IMR-90 (cell line): ENCODE results near the gene SLC39A11. TPM values are rescaled to one million over a fixed set of nuclear protein-coding genes. Genes with fewer than 3 reads are reported as not detected.

ENCODE experiments used
- ATAC-seq: fragments of 200-7000 bp; cut with Tn5 transposase; 2 replicates; pipeline ENCODE4 v1.9.1; 2020; ENCODE audit warnings: low read depth, mild to moderate bottlenecking, moderate library complexity
- BruUV-seq: library from RNA; stranded (reverse); fragments of 400-500 nt; replicated peaks from 2 replicates; lab custom pipeline; 2021; lab: Mats Ljungman, UMichigan
- CTCF ChIA-PET: fragments of 300-600 bp; formaldehyde crosslinking; extraction: SDS; loops from one replicate; lab custom pipeline; 2021; ENCODE audit warnings: antibody characterized with exemption; lab: Yijun Ruan, JAX
- POLR2A ChIA-PET: fragments of 300-600 bp; sonication (Branson Sonifier 250); formaldehyde crosslinking; loops from one replicate; lab custom pipeline; 2022; ENCODE audit warnings: antibody characterized with exemption; ENCODE audit not compliant: unreplicated experiment; lab: Charles Lee
- DNase-seq: peaks from one replicate; pipeline ENCODE4 v3.0.0; 2013
- H2AFZ ChIP-seq: replicated peaks from 2 replicates; pipeline ENCODE3; 2013; ENCODE audit warnings: low read length, mild to moderate bottlenecking; ENCODE audit not compliant: poor library complexity
- H2AK5ac ChIP-seq: 2 replicates; pipeline ENCODE4 v1.6.1; 2013; ENCODE audit warnings: low read depth, low read length, inconsistent platforms
- H2AK9ac ChIP-seq: replicated peaks from 2 replicates; pipeline ENCODE3; 2013; ENCODE audit warnings: mild to moderate bottlenecking, low read depth, low read length, moderate library complexity; ENCODE audit not compliant: poor library complexity
- H2BK120ac ChIP-seq: 2 replicates; pipeline ENCODE4 v1.6.1; 2013; ENCODE audit warnings: low read depth, low read length, inconsistent platforms
- H2BK15ac ChIP-seq: 3 replicates; pipeline ENCODE4 v1.6.1; 2013; ENCODE audit warnings: low read depth, low read length, inconsistent platforms
- H2BK20ac ChIP-seq: 2 replicates; pipeline ENCODE4 v1.6.1; 2013; ENCODE audit warnings: low read depth, mild to moderate bottlenecking, inconsistent platforms, low read length, moderate library complexity
- H2BK5ac ChIP-seq: 2 replicates; pipeline ENCODE4 v1.6.1; 2013; ENCODE audit warnings: mild to moderate bottlenecking, low read depth, low read length, inconsistent platforms; ENCODE audit not compliant: poor library complexity, severe bottlenecking
- H3K14ac ChIP-seq: replicated peaks from 2 replicates; pipeline ENCODE4 v1.6.1; 2013; ENCODE audit warnings: low read depth, low read length, inconsistent platforms
- H3K18ac ChIP-seq: 2 replicates; pipeline ENCODE4 v1.6.1; 2013; ENCODE audit warnings: low read depth, low read length, control low read depth
- H3K23ac ChIP-seq: 2 replicates; pipeline ENCODE4 v1.6.1; 2013; ENCODE audit warnings: low read depth, low read length, inconsistent platforms
- H3K27ac ChIP-seq: 2 replicates; pipeline ENCODE4 v1.5.1; 2013; ENCODE audit warnings: mild to moderate bottlenecking, control low read depth, low read length; ENCODE audit not compliant: insufficient read depth
- H3K27me3 ChIP-seq: 2 replicates; pipeline ENCODE4 v1.6.1; 2013; ENCODE audit warnings: low read length; ENCODE audit not compliant: control insufficient read depth, insufficient read depth
- H3K36me3 ChIP-seq: 2 replicates; pipeline ENCODE4 v1.6.1; 2013; ENCODE audit warnings: low read length, mixed read lengths; ENCODE audit not compliant: control insufficient read depth, insufficient read depth
- H3K4ac ChIP-seq: 2 replicates; pipeline ENCODE4 v1.6.1; 2013; ENCODE audit warnings: low read depth, low read length, inconsistent platforms
- H3K4me1 ChIP-seq: 2 replicates; pipeline ENCODE4 v1.6.1; 2013; ENCODE audit warnings: low read length, mixed read lengths; ENCODE audit not compliant: control insufficient read depth, insufficient read depth
- H3K4me2 ChIP-seq: 2 replicates; pipeline ENCODE4 v1.6.1; 2013; ENCODE audit warnings: low read depth, mild to moderate bottlenecking, control low read depth, low read length, moderate library complexity
- H3K4me3 ChIP-seq: 2 replicates; pipeline ENCODE4 v1.5.1; 2013; ENCODE audit warnings: low read depth, mild to moderate bottlenecking, control low read depth, low read length, moderate library complexity; ENCODE audit not compliant: insufficient read depth
- H3K56ac ChIP-seq: 2 replicates; pipeline ENCODE4 v1.6.1; 2013; ENCODE audit warnings: low read length, inconsistent platforms; ENCODE audit not compliant: insufficient read depth; ENCODE audit errors: extremely low read depth
- H3K79me1 ChIP-seq, 2 experiments: 2 replicates each; pipeline ENCODE4 v1.6.1; 2013; ENCODE audit warnings: low read length in 2 of 2, inconsistent platforms in 1 of 2, low read depth in 1 of 2
- H3K9ac ChIP-seq: 2 replicates; pipeline ENCODE4 v1.6.1; 2013; ENCODE audit warnings: low read depth, low read length, control low read depth
- H3K9me1 ChIP-seq: 2 replicates; pipeline ENCODE4 v1.6.1; 2013; ENCODE audit warnings: low read length, inconsistent platforms; ENCODE audit not compliant: insufficient read depth
- H3K9me3 ChIP-seq: 2 replicates; pipeline ENCODE4 v1.6.1; 2013; ENCODE audit warnings: low read length; ENCODE audit not compliant: control insufficient read depth, insufficient read depth
- H4K20me1 ChIP-seq: 2 replicates; pipeline ENCODE4 v1.6.1; 2013; ENCODE audit warnings: low read length, inconsistent platforms; ENCODE audit not compliant: insufficient read depth
- H4K5ac ChIP-seq: 2 replicates; pipeline ENCODE4 v1.6.1; 2013; ENCODE audit warnings: mild to moderate bottlenecking, low read depth, low read length, control low read depth
- H4K8ac ChIP-seq, 2 experiments: 2 replicates each; pipeline ENCODE4 v1.6.1; 2013; ENCODE audit warnings: low read depth in 2 of 2, low read length in 2 of 2, control low read depth in 1 of 2, inconsistent platforms in 1 of 2
- H4K91ac ChIP-seq: 2 replicates; pipeline ENCODE4 v1.6.1; 2013; ENCODE audit warnings: low read depth, low read length, inconsistent platforms; ENCODE audit not compliant: insufficient read depth
- BHLHE40 ChIP-seq: fragments of 150-350 bp; IDR thresholded peaks from 2 replicates; pipeline ENCODE4 v1.6.1; 2016; ENCODE audit warnings: mild to moderate bottlenecking, low read depth, low read length
- CEBPB ChIP-seq: IDR thresholded peaks from 2 replicates; pipeline ENCODE4 v1.6.1; 2012; ENCODE audit warnings: low read depth, low read length, improper control_type of control experiment
- CHD1 ChIP-seq: IDR thresholded peaks from 2 replicates; pipeline ENCODE4 v1.6.1; 2012; ENCODE audit warnings: low read depth, low read length, improper control_type of control experiment
- MAFK ChIP-seq: IDR thresholded peaks from 2 replicates; pipeline ENCODE4 v1.6.1; 2012; ENCODE audit warnings: low read depth, low read length, improper control_type of control experiment
- MAZ ChIP-seq: IDR thresholded peaks from 2 replicates; pipeline ENCODE4 v1.6.1; 2012; ENCODE audit warnings: low read depth, mild to moderate bottlenecking, low read length, improper control_type of control experiment, moderate library complexity, borderline replicate concordance
- NFE2L2 ChIP-seq: fragments of 150-350 bp; IDR thresholded peaks from 2 replicates; pipeline ENCODE4 v1.6.1; 2016; ENCODE audit warnings: low read depth, mild to moderate bottlenecking, low read length
- WGBS, 2 experiments: methylation state at CpG; one replicate each; pipeline versions ENCODE4 v1.1.5 to v1.1.7; 2013; ENCODE audit warnings: missing lambda C conversion rate in 2 of 2; ENCODE audit not compliant: insufficient read length in 1 of 2; ENCODE audit errors: extremely low coverage in 2 of 2; 5-methylcytosine and 5-hydroxymethylcytosine counted together
- dilution Hi-C: fragments of 300-500 bp; cut with HindIII; formaldehyde crosslinking; loops from one replicate; pipeline ENCODE4 v1.14.3; 2018; ENCODE audit warnings: low sequenced_read_pairs; ENCODE audit not compliant: unreplicated experiment
- in situ Hi-C: fragments of 300-500 bp; cut with MboI; formaldehyde crosslinking; loops from 3 replicates; pipeline ENCODE4 v1.14.3; 2019; ENCODE audit warnings: low sequenced_read_pairs, inconsistent platforms, mixed read lengths
- intact Hi-C: fragments of 100-400 bp; cut with micrococcal nuclease; formaldehyde crosslinking; loops from 2 replicates; pipeline ENCODE4 v1.10.0; 2022
- polyA plus RNA-seq, 3 experiments: library from polyadenylated mRNA; depleted of rRNA; stranded (reverse); fragments of >200 nt; gene quantifications; 2 replicates each; pipeline ENCODE4 v1.2.3, GENCODE V29; 2012; ENCODE audit warnings: low replicate concordance in 1 of 3
- total RNA-seq: library from RNA; depleted of rRNA; stranded (reverse); fragments of >200 nt; gene quantifications from 2 replicates; pipeline ENCODE4 v1.2.3, GENCODE V29; 2012
- TF ChIP-seq, protein P1 (sequence below): fragments of 150-350 bp; IDR thresholded peaks from 2 replicates; pipeline ENCODE4 v1.6.1; 2016; ENCODE audit warnings: low read depth, mild to moderate bottlenecking, low read length, moderate library complexity, borderline replicate concordance

SLC39A11 gene
- total and polyA plus RNA-seq, 2 of the 4 experiments (the other 2 are of a cell fraction), result 8.8 to 14.3 TPM

DNA sequence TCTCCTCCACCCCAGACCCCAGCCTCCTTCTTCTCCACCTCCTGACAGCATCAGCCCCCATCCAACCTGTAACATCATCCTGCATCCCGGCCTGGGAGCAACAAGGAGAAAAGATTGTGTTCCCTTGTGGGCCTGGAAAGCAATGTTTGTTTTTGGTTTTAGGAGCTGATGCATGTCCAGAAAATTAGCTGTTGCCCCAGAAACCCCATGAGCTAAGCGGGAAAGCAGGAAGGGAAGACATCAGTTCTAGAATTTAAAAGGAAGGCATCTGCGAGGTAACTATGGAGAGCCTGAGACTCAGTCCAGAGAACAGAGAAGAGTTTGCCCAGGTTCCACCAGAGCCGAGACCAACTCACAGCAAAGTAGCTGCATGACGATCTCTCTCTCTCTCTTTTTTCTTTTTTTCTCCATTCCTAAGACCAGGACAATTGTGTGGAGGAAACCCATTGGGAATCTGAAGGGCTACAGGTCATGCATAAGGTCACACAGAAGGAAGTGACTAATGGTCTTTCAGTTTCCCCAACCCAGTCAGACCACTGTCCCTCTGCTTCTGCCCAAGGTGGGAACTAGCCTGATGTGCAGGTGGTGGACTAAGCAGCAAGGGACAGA is 124.4 kb downstream of the SLC39A11 start:
- no CpG with 5 or more reads among the region's 5 CpGs for WGBS, 2 experiments
- no peak overlapping the region for H4K91ac ChIP-seq
- no peak overlapping the region for H4K5ac ChIP-seq
- H2BK120ac ChIP-seq, result no peak overlapping the region
- H3K4ac ChIP-seq, result no peak overlapping the region
- in situ Hi-C loops, result no loop called here
- DNase-seq (peak; percentile 10), ATAC-seq (no peak; the same call in 1 of the 2 replicates)
- H3K27ac ChIP-seq, result no peak overlapping the region
- H3K4me1 ChIP-seq, result peaks cover 2% of the 10 kb centered on the region; the same call in 1 of the 2 replicates
- H3K23ac ChIP-seq, result peak overlapping the region; percentile 45; the same call in 1 of the 2 replicates
- TF ChIP-seq CHD1, result no peak
- no peak for TF ChIP-seq BHLHE40
- no peak for TF ChIP-seq CEBPB
- TF ChIP-seq MAZ, result no peak
- no peak for TF ChIP-seq MAFK
- TF ChIP-seq, protein P1, sequence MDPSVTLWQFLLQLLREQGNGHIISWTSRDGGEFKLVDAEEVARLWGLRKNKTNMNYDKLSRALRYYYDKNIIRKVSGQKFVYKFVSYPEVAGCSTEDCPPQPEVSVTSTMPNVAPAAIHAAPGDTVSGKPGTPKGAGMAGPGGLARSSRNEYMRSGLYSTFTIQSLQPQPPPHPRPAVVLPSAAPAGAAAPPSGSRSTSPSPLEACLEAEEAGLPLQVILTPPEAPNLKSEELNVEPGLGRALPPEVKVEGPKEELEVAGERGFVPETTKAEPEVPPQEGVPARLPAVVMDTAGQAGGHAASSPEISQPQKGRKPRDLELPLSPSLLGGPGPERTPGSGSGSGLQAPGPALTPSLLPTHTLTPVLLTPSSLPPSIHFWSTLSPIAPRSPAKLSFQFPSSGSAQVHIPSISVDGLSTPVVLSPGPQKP, result no peak
- no peak for TF ChIP-seq NFE2L2
- no peak overlapping the region for H4K8ac ChIP-seq
- no peaks in the 10 kb centered on the region for H3K27me3 ChIP-seq
- no peak overlapping the region for H3K9ac ChIP-seq
- no peaks in the 10 kb centered on the region for H4K20me1 ChIP-seq
- H2AFZ ChIP-seq, result no peak overlapping the region
- H2BK20ac ChIP-seq, result no peak overlapping the region
- dilution Hi-C loops, result no loop called here
- H3K36me3 ChIP-seq, result no peaks in the 10 kb centered on the region
- H3K4me2 ChIP-seq, result no peak overlapping the region
- intact Hi-C loops, result no loop called here
- H3K4me3 ChIP-seq, result no peak overlapping the region
- H3K18ac ChIP-seq, result no peak overlapping the region
- H3K79me1 ChIP-seq, result peaks cover 0 to 4% of the 10 kb centered on the region in 2 experiments; a peak in 2 of 4 replicates
- BruUV-seq, result no TSS peak
- H2AK5ac ChIP-seq, result no peak overlapping the region
- ChIA-PET POLR2A (no interaction called here), CTCF (interaction anchor here (0.6 to 1.1 kb wide), 2 partner anchors 9 to 207 kb away, joined by 3 to 4 read pairs; no protein-coding TSS in a partner anchor)
- 0 out of 2 replicates have a peak overlapping the region, but pooled peaks have one; percentile 61 for H3K14ac ChIP-seq
- H2AK9ac ChIP-seq, result no peak overlapping the region
- H2BK5ac ChIP-seq, result no peak overlapping the region
- H2BK15ac ChIP-seq, result no peak overlapping the region
- no peak overlapping the region for H3K56ac ChIP-seq
- no peaks in the 10 kb centered on the region for H3K9me3 ChIP-seq
- no peaks in the 10 kb centered on the region for H3K9me1 ChIP-seq
